ENCODE results near the gene PDE4D.
"Not testable (repeated sequence)": the region's sequence is repeated elsewhere in the genome, so short reads cannot be mapped to it uniquely, and the experiment has no call there.

PDE4D gene

DNA sequence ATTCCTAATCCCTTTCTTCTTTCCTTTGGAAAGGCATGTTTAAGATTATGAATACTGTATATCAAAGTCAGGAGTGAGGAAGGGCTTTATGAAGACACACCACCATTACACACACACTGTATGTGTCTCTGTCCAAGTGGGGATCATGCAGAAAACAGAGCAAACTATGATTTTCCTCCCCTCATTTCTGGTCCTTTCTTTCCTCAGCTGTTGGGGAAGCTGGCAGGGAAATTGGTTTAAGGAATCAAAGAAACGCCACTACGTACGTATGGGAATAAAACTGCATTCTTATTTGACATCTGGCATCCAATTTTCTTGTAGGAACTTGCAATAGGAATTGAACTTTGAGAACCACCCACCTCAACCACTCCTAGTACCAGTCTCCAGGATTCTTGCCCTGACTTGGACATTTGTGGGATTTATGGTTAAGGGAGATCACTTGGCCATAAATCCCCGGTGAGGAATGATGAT is 125.8 kb downstream of the PDE4D start:
- no peak for FAIRE-seq

DNA sequence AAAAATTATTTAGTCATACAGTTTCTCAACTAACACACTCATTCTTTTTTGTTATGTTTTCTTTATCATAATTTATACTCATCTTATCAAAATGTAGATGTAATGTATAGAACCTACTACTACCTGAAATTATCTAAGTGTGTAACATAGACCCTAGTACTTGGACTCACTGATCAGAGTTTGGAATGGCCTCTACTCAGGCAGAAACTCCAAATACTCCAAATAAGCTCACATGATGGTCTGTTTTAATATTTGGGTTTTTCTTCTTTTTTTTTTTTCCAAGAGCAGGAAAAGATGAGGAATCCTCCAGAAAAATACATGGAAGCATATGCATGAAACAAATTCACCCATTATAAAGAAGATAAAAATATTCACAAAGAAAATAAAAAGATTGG is 126.3 kb downstream of the PDE4D start:
- no peak for FAIRE-seq

DNA sequence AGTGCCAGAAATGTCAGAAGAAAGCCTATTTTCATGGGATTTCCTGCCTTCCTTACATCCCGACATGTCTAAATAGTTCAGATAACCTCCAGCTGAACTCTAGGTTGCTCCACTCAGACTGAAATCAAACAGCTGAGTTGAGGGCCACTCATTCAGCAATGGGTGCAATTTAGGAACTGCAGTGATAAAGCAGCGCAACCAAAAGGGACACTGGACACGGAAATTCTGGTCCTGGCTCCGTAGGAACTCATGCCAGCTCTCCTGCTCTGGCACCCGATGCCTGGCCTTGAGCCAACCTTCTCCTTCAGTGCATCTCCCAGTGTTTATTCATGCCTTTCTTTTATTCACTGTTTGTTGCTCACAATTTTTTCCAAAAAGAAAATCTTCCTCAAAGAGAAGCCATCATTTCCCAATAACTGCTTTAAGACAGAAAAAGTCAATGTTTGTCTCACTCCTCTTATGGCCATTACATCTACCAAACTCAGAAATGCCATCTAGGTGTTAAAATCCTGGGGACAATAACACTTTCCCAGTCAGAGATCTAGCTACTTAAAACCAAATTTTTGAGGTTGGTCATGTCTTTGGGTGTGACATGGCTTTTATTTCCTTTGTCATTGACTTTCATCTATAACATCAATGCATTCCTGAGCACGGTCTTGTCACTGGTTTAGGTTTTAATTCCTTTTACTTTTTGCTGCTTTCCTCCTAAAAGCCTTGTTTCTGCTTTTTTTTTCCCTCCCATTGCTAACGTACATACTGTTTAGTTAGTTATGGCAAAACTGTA is 126.9 kb downstream of the PDE4D start:
- no peak for FAIRE-seq

DNA sequence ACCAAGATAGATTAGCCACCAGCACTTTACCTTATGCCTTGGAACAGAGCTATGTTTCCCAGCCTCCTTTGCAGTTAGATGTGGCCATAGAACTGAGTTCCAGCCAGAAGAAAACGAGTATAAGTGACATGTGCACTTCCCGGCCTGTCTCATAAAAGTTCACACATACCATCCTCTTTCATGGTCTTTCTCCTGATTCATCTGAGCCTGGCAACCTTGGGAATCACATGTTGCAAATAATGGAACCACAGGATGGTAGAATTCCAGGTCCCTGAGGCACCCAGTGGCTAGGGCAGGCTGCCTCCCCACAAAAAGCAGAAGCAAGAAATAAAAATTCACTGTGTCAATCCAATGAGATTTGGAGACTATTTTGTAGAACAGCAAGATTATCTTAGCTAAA is 128.1 kb downstream of the PDE4D start:
- FAIRE-seq, result no peak

DNA sequence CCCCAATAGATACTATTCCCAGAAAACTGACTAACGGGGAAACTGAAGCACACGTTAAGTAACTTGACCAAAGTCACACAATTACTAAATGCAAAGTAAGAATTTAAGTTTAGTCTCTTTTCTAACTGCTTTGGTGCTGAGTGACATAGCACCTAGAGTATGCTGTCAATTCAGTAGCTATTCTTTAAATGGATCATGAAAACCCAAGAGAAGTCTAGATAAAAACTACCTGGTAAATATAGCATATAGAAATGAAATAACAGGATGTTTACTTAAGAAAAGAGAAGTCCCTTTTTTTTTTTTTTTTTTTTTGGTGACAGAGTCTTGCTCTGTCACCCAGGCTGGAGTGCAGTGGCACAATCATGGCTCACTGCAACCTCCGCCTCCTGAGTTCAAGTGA is 129.2 kb downstream of the PDE4D start:
- no peak for FAIRE-seq

DNA sequence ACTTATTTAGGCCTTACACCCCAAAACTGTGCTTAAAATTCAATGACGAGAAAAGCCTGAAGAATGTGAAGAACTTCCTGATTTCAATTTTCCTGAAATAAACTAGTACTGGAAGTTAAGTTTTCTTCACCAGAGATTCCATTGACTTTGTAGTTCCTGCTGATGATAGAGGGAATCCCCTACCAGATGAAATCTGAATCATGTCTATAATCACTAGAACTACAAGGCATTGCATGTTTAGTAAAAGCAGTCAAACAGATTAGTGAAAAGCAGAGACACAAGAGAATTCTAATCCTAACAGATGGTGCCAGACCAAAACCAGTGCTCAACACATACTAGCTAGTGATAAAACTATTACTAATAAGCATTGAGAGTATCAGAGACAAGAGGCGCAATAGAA is 130.0 kb downstream of the PDE4D start:
- FAIRE-seq, result no peak

DNA sequence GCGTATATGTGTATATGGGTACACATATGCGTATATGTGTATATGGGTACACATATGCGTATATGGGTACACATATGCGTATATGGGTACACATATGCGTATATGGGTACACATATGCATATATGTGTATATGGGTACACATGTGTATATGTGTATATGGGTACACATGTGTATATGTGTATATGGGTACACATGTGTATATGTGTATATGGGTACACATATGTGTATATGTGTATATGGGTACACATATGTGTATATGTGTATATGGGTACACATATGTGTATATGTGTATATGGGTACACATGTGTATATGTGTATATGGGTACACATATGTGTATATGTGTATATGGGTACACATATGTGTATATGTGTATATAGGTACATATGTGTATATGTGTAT is 131.3 kb downstream of the PDE4D start:
- not testable (repeated sequence) for FAIRE-seq

DNA sequence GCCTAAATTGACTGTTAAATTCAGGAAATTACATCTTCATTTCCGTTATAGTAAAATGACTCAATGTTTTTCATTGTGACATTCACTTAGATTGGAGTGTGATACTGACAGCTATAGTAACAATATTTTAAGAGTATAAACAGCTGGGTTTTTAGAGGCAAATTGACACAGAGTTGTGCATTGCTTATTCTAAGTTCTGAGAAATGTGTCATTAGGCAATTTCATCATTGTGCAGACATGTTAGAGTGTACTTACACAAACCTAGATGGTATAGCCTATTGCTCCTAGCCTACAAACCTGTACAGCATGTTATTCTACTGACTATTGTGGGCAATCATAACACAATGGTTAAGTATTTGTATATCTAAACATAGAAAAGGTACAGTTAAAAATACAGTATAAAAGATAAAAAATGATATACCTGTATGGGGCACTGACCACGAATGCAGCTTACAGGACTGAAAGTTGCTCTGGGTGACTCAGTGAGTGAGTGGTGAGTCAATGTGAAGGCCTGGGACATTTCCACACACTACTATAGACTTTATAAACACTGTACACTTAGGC is 132.7 kb downstream of the PDE4D start:
- no peak for FAIRE-seq

DNA sequence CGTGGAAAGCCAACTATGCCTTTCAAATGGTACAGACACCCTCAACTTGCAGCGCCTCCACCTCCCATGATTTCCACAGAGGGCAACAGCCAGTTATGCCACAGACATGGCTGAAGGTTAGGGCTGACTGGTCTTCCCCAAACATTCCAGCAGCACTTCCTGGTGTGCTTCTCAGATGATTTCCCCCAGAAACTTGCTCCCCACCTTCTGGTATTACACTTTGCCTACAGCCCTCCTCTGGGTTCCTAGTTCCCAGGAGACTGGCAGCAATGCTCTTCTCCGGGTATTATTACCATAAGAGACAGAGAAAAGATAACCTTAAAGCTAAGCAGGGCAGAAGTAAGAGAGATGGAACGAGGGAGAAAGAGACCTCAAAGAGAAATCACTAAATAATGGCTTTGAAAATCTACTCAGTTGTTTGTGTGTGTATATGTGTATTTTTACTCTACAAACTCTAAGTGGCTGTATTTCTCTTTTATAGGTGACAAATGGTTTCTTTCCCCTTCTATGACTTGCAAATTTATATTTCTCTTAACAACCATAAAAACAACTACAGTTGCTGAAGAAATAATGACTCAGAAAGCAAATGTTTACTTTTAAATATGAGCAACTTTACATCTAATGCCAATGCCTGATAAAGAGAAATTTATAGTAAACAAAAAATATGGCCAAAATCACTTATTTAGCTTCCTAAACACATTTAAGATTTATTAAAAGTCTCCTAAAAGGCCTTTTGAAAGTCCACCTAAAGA is 133.8 kb downstream of the PDE4D start:
- FAIRE-seq, result no peak

DNA sequence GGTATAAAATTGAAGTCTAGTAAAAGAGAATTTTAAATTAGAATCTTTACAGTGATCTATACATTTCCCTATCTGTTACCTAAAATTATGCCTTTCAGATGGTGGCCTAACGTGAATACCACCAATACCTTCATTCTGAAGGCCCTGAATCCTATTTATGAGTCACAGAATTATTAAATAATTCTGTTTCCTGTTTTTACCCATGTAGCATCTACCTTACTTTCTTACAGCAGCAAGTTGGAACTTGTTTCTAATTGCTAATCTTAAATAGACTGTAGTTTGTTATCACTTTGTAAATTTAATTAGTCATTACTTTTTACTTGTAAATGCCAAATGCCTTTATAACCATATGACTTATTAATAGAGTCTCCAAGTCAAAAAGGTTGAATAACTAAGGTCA is 135.0 kb downstream of the PDE4D start:
- no peak for FAIRE-seq

DNA sequence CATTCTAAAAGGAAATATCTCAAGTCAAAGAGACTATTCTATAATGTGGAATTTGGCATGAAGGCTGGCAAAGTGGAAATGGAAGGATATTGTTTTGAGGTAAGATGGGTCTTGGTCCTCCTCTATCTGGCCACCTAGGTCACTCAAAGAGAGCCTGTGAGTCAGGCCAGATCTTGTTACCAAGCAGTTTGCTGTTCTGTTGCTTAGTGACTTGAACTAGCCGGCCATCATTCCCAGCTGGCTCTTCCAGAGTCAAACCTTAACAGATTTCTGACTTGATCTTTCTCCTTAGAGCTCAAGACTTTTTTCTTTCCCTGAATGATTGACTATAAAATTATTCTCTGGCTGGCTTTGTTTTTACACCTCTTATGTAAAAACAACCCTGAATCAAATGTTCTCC is 136.1 kb downstream of the PDE4D start:
- no peak for FAIRE-seq

DNA sequence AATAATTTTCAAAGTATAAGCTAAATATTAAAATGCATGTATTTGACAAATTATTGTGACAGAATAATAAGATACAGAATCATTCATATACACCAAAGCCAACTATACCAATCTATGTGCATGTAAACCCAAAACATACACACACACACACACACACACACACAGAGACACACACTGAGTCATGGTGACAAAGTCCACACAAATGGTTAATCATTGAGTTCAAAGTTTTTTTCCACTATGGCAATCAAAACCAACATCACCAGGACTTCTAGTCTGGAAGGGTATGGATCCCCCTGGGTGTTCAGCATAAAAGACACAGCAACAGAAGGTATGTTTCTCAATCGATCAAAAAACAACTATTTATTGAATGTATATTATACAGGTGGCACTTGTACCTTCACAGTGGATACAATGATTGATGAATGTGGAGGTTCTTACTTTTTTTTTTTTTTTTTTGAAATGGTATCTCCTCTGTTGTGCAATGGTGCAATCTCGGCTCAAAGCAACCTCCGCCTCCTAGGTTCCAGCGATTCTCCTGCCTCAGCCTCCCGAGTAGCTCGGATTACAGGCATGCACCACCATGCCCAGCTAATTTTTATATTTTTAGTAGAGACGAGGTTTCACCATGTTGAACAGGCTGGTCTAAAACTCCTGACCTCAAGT is 137.0 kb downstream of the PDE4D start:
- FAIRE-seq, result no peak

DNA sequence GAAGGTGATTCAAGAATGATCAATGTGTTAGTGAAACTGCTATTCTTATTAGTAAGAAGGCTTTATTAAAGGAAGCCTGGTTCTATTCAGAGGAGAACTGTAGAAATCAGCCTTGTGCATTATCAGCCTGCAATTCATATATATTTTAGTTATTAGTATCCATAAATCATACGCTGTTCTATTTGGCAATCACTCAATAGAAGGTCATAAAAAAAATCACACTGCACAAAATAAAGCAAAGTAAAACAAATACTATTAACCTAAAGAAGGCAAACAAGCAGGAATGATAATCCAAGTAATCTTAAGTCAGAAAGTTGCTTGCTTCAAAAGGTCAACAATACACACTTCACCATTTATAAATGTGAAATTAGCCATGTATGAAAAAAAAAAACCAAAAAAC is 138.1 kb downstream of the PDE4D start:
- no peak for FAIRE-seq

DNA sequence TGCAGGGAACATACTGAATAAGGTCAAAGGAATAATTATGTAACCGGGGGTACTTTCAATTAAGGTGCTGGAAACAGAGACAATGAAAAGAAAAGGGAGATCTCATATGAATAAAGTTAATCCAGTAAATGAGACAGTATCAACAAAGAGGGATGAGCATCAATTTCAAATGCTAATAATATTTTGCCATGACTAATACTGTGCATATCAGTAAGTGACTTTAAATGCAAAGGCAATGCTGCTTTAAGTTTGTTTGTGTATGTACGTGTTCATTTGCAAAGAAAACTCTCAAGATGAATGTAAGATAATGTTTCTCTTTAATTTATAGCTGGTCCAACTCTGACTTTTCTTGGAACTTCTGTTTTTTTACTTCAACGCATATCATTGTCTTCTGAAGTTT is 139.9 kb downstream of the PDE4D start:
- FAIRE-seq, result no peak

DNA sequence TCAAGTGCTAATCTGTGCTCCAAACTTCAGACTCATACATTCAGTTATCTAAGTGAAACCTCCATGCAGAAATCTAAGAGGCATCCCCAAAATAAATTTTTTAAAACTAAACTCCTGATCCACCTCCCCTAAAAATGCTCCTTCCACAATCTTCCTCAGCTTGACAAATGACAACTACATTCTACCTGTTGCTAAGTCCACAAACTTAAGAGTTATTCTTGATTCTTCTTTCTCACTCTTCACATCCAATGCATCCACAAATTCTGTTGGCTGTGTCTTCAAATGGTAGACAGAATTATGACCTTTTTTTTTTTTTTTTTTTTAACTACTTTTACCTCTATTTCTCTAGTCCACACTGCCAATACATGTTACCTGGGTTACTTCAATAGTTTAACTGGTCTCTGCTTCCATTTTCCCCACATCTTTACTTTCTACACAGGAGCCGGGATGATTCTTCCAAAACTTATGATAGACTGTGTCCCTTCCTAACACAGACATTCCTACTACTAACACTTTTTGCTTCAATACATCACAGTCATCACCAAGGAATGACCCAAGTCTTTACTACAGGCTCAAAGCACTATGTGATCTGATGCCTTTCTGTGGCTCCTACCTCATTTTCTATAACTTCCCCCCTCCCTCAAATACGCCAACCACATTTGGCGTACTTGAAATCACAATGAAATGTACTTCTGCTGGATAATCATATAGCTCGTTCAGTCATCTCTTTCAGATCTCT is 143.6 kb downstream of the PDE4D start:
- no peak for FAIRE-seq

DNA sequence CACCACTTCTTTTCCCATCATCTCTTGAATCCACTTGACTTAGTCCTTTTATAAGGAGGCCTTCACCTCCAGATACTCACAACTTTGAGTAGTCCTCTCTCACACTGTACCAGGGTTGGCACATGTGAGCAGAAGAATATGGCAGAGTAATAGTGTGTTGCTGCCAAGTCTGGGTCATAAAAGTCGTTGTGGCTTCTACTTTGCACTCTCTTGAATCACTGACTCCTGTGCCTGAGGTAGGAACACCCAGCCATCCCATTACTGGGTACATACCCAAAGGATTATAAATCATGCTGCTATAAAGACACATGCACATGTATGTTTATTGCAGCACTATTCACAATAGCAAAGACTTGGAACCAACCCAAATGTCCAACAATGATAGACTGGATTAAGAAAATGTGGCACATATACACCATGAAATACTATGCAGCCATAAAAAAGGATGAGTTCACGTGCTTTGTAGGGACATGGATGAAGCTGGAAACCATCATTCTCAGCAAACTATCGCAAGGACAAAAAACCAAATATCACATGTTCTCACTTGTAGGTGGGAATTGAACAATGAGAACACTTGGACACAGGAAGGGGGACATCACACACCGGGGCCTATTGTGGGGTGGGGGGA is 145.4 kb downstream of the PDE4D start:
- FAIRE-seq, result not testable (repeated sequence)

DNA sequence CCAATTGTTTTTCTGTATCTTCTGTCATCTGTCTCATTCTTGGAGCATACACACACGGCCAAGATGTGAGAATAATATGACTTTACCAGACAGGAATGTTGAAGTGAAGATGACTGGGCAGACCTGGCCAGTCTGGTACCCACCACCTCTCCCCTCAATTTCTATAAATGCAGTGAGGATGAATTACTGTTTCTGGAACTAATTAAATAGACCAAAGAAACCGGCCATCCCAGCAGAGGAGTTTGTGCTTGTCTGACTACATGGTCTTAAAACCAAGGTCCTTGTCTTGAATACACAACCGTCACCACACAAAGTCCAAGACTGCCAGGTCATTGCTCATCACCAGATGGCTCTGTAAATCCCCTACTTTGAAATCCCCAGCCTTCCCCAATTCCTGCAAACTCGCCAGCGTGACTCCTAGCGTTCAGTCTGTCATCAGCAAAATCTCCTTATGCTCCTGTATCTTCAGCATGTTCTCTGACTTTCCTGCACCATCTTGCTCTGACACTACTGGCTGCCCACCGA is 147.2 kb downstream of the PDE4D start:
- no peak for FAIRE-seq

DNA sequence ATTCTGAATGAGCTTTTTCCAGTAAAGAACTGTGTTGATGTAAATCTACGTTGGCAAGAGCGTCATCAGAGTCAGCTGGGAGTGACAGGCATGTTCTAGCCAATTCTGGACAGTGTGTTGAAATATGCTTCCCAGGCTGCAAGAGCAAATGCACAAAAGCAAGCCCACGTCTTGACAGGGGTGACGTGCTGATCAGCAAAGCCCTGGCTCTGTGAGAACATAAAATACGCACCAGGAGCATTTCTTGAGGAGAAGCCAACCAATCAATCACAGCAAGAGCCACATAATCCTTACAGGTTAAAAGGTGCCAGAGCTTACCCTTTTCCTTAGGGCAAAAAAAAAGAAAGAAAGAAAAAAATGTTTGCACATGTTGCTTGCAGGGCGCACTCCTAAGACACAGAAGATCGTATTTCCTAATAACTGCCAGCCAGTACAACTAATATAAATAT is 148.1 kb downstream of the PDE4D start:
- no peak for FAIRE-seq

DNA sequence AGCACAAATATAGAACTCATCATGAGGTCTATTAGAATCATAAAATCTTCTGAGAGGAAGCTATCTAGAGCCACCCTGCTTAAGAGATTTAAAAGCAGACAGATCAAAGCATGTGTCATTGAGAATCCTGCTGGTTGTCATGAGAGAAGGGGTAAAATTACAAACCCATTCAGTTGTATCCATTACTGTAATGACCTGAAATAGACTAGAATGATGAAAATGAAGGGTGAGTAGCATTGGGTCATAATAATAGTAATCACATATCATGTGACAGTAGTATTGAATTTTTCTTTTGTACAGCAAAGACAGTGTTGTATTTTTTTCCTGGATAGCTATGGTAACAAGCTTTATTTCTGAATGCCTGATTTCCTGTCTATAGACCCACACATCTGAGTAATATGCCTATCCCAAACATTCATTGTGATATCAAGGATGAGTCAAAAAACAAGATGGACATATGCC is 149.0 kb downstream of the PDE4D start:
- FAIRE-seq, result no peak

DNA sequence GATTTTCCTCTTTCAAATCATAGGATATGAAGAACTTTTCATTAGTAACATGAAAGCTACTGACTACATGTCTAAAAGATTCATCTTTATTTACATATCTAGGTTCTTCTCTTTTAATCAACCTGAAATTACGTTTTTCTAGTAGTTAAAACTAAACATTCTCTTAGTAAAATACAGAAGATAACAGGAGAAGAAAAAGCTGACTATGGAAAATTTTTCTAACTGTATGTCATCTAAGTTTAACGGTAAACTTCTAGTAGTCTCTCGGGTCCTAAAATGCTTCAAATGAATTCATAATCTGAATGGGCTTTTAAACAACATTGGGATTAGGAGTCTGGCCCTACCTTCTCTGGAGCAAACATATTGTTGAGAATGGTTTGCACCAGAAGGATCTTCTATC is 151.9 kb downstream of the PDE4D start:
- no peak for FAIRE-seq

DNA sequence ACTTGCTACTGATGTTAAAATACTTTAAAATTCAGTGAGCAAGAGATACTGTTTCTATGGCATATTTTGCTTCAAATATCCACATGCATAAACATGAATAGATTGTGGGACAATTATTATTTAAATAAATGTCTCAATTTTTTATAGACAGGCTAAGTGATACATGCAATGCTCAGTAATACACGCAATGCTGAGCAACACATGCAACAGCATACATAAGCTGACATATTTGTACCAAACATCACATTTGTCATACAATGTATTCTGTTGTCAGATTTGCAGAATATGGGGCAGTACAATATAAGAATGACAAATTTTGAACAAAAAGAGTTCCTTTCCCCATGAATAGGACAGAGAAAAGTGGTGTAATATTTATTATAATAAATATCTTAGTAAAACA is 155.5 kb downstream of the PDE4D start:
- no peak for FAIRE-seq

DNA sequence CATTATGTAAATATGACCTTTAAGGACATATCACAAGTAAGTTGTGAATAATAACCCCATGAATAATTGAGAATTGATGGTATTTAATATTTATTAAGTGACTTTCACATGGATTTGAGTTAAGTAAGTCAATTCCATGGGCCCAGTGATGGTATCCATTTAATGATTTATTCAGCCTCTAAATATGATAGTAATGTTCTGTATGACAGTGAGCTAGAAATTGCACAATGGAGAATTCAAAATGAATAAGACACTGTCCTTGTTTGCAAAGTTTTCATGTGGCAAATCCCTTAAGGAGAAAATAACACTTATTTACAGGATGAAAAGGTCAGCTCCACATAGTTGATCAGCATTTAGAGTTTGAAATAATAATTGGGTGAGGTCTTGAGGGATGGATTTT is 160.7 kb downstream of the PDE4D start:
- FAIRE-seq, result no peak
